Activated T-helper 17 cell treated with anti-CD3 and anti-CD28 coated beads, Interleukin-2, amount 50 U/mL, for 72 hours (primary cell): ENCODE results near the gene RRM2. TPM values are rescaled to one million over a fixed set of nuclear protein-coding genes. Genes with fewer than 3 reads are reported as not detected.
"Not testable (repeated sequence)": the region's sequence is repeated elsewhere in the genome, so short reads cannot be mapped to it uniquely, and the experiment has no call there.

Experiments
- ATAC-seq: fragments of 150-1000 bp; cut with Tn5 transposase; replicated peaks from 2 replicates; pipeline ENCODE4 v1.10.0; 2021; ENCODE audit warnings: mild to moderate bottlenecking, moderate library complexity
- H3K27ac Mint-ChIP-seq: one replicate; pipeline ENCODE4 v1.8.0; 2022; ENCODE audit warnings: mixed read lengths
- H3K27me3 Mint-ChIP-seq: one replicate; pipeline ENCODE4 v1.8.0; 2022; ENCODE audit warnings: mixed read lengths
- H3K36me3 Mint-ChIP-seq: one replicate; pipeline ENCODE4 v1.8.0; 2022; ENCODE audit warnings: low read depth, mild to moderate bottlenecking, mixed read lengths
- H3K4me1 Mint-ChIP-seq: one replicate; pipeline ENCODE4 v1.8.0; 2022; ENCODE audit warnings: mixed read lengths
- H3K4me3 Mint-ChIP-seq: one replicate; pipeline ENCODE4 v1.8.0; 2022; ENCODE audit warnings: mild to moderate bottlenecking, mixed read lengths
- H3K9me3 Mint-ChIP-seq: one replicate; pipeline ENCODE4 v1.8.0; 2022; ENCODE audit warnings: mixed read lengths
- total RNA-seq, 2 donors: library from RNA; stranded (reverse); gene quantifications; one replicate each; pipeline ENCODE4 v1.2.3, GENCODE V29; 2022

Gene RRM2
- total RNA-seq, 2 donors from 2014 or later: 515 to 567 TPM

DNA sequence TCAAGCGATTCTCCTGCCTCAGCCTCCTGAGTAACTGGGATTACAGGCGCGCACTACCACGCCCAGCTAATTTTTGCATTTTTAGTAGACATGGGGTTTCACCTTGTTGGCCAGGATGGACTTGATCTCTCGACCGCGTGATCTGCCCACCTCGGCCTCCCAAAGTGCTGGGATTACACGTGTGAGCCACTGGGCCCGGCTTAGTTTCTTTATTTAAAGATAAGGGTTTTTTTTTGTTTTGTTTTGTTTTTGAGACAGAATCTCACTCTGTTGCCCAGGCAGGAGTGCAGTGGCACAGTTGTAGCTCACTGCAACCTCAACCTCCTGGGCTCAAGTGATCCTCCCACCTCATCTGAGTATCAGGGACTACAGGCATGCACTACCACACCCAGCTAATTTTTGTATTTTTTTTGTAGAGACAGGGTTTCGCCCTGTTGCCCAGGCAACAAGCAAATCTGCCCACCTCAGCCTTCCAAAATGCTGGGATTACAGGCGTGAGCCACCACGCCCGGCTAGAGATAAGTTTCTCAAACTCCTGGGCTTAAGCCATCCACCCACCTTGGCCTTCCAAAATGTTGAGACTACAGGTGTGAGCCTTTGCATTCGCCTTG is 24.6 kb downstream of the RRM2 start:
- Mint-ChIP-seq H3K4me1 (peaks cover 11% of the 10 kb centered on the region), H3K36me3 (peaks cover 58% of the 10 kb centered on the region)
- H3K4me3 Mint-ChIP-seq, H3K9me3 Mint-ChIP-seq, ATAC-seq, H3K27ac Mint-ChIP-seq, H3K27me3 Mint-ChIP-seq: not testable (repeated sequence)

- H3K36me3 Mint-ChIP-seq: peaks cover 50% of the 10 kb centered on the region
- H3K4me1 Mint-ChIP-seq: peaks cover 11% of the 10 kb centered on the region
Observed at GRCh38 chr2:10148268-10148667, 25.7 kb downstream of the RRM2 start.

GRCh38 chr2:10149635-10150034 is 27.1 kb downstream of the RRM2 start:
- Mint-ChIP-seq H3K27ac (peak overlapping the region; percentile 11), H3K36me3 (peaks cover 46% of the 10 kb centered on the region), H3K4me1 (peaks cover 11% of the 10 kb centered on the region), H3K4me3 (no peak overlapping the region), H3K9me3 (no peaks in the 10 kb centered on the region), H3K27me3 (no peaks in the 10 kb centered on the region)
- ATAC-seq: no peak

More at GRCh38 chr2:10148268-10148667, 25.7 kb downstream of the RRM2 start:
- H3K27me3 Mint-ChIP-seq: no peaks in the 10 kb centered on the region
- H3K27ac Mint-ChIP-seq: no peak overlapping the region
- H3K4me3 Mint-ChIP-seq: no peak overlapping the region
- no peak for ATAC-seq
- no peaks in the 10 kb centered on the region for H3K9me3 Mint-ChIP-seq

DNA sequence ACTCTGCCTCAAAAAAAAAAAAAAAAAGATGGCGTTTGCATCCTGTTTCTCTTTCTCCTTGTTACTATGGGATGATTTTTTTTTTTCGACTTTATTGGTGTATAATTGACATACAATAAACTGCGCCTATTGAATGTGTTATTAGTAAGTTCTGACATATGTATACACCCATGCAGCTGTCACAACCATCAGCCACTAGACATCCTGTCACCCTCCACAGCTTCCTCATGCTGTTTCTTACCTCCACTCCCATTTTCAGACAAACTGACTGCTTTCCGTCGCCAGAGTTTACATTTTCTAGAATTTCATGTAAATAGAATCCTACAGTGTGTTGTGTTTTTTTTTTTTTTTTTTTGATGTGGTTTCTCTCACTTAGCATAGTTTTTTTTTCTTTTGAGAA is 27.9 kb downstream of the RRM2 start:
- no peak overlapping the region for H3K27ac Mint-ChIP-seq
- H3K4me3 Mint-ChIP-seq: peak overlapping the region; percentile 7
- H3K4me1 Mint-ChIP-seq: peaks cover 11% of the 10 kb centered on the region
- H3K27me3 Mint-ChIP-seq: no peaks in the 10 kb centered on the region
- H3K9me3 Mint-ChIP-seq: no peaks in the 10 kb centered on the region
- no peak for ATAC-seq
- H3K36me3 Mint-ChIP-seq: peaks cover 41% of the 10 kb centered on the region

GRCh38 chr2:10151462-10151861 is 28.9 kb downstream of the RRM2 start:
- H3K27me3 Mint-ChIP-seq: no peaks in the 10 kb centered on the region
- H3K36me3 Mint-ChIP-seq: peaks cover 41% of the 10 kb centered on the region
- ATAC-seq: no peak
- peaks cover 11% of the 10 kb centered on the region for H3K4me1 Mint-ChIP-seq
- no peak overlapping the region for H3K27ac Mint-ChIP-seq
- no peaks in the 10 kb centered on the region for H3K9me3 Mint-ChIP-seq
- no peak overlapping the region for H3K4me3 Mint-ChIP-seq

DNA sequence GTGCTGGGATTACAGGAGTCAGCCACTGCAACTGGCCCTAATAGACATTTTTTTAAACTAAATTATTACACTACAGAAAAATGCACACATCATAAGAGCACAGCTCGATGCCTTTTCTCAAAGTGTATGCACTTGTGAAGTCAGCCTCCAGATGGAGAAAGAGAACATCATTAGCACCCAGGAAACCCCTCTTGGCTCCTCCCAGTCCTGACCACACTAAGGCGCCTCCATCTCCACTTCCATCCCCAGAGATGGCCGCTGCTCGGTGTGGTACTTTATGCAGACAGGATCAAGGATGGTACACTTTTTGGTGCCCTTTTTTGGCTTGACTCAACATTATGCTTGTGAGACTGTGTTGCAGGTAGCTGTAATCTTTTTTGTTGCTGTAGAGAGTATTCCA is 34.8 kb downstream of the RRM2 start:
- Mint-ChIP-seq H3K27me3 (no peaks in the 10 kb centered on the region), H3K27ac (no peak overlapping the region), H3K9me3 (no peaks in the 10 kb centered on the region), H3K36me3 (peaks cover 10% of the 10 kb centered on the region), H3K4me1 (no peaks in the 10 kb centered on the region), H3K4me3 (no peak overlapping the region)
- no peak for ATAC-seq

GRCh38 chr2:10158681-10159080 is 36.1 kb downstream of the RRM2 start:
- Mint-ChIP-seq H3K27ac (no peak overlapping the region), H3K4me3 (no peak overlapping the region), H3K9me3 (no peaks in the 10 kb centered on the region), H3K4me1 (no peaks in the 10 kb centered on the region), H3K36me3 (peaks cover 3% of the 10 kb centered on the region), H3K27me3 (no peaks in the 10 kb centered on the region)
- ATAC-seq: no peak

- Mint-ChIP-seq H3K4me1 (no peaks in the 10 kb centered on the region), H3K27me3 (no peaks in the 10 kb centered on the region), H3K36me3 (no peaks in the 10 kb centered on the region), H3K27ac (no peak overlapping the region), H3K4me3 (no peak overlapping the region), H3K9me3 (no peaks in the 10 kb centered on the region)
- no peak for ATAC-seq
Observed at GRCh38 chr2:10159086-10159485, 36.5 kb downstream of the RRM2 start.

GRCh38 chr2:10159581-10160131 is 37.1 kb downstream of the RRM2 start:
- Mint-ChIP-seq H3K36me3 (no peaks in the 10 kb centered on the region), H3K27me3 (no peaks in the 10 kb centered on the region), H3K4me1 (no peaks in the 10 kb centered on the region), H3K9me3 (no peaks in the 10 kb centered on the region), H3K27ac (no peak overlapping the region), H3K4me3 (no peak overlapping the region)
- no peak for ATAC-seq

GRCh38 chr2:10160203-10160955 is 37.8 kb downstream of the RRM2 start:
- Mint-ChIP-seq H3K9me3 (no peaks in the 10 kb centered on the region), H3K36me3 (no peaks in the 10 kb centered on the region), H3K4me1 (no peaks in the 10 kb centered on the region), H3K4me3 (no peak overlapping the region), H3K27ac (no peak overlapping the region), H3K27me3 (no peaks in the 10 kb centered on the region)
- no peak for ATAC-seq

DNA sequence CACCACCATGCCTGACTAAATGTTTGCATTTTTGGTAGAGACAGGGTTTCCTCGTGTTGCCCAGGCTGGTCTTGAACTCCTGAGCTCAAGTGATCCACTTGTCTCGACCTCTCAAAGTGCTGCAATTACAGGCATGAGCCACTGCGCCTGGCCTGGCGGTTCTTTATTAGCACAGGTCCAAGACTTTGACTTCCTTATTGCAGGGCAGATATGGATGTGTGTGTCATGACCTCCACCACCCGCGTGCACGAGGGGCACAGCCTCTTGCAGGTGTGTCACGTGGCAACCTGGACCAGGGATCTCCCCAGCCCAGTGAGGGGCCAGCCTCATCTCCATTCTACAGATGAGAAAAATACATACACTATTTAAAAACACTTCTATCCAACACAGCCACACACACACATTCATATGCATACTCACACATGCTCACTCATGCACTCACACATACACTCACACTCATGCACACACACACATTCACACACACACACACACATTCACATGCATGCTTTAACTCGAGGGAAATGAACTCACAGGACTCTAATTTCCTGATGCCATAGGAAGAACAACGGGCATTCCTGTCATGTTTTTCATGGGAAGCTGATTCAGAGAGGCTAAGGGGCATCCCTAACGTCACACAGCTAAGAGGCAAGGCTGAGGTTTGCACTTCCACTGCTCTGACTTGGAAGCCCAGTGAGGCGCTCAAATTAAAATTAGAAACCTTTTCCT is 38.8 kb downstream of the RRM2 start:
- no peaks in the 10 kb centered on the region for H3K4me1 Mint-ChIP-seq
- no peaks in the 10 kb centered on the region for H3K9me3 Mint-ChIP-seq
- H3K36me3 Mint-ChIP-seq: no peaks in the 10 kb centered on the region
- H3K4me3 Mint-ChIP-seq: no peak overlapping the region
- H3K27me3 Mint-ChIP-seq: no peaks in the 10 kb centered on the region
- ATAC-seq: no peak
- no peak overlapping the region for H3K27ac Mint-ChIP-seq

DNA sequence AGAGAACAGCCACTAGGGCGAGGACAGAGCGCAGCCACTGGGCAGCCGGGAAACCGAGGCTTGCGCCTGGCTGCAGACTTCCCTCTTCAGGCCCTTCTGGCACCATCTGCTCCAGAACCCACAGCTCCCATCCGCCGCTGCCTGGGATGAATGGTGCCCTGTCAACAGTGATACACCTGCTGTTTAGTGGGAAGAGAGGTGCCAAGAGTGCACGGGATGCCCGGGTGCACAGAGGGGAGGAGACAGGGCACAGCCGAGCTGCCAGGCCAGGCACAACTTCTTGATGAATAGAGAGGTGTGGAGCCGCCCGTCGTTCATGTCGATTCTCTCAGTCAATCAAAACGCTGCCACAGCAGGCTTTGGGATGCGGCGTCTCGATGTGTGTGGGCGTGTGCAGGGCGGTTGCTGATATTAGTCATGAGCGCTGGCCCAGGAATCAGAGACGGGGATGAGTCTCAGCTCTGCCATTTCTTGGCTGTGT is 39.5 kb downstream of the RRM2 start:
- H3K27me3 Mint-ChIP-seq: no peaks in the 10 kb centered on the region
- peak; percentile 88 for ATAC-seq
- no peak overlapping the region for H3K4me3 Mint-ChIP-seq
- no peaks in the 10 kb centered on the region for H3K36me3 Mint-ChIP-seq
- no peak overlapping the region for H3K27ac Mint-ChIP-seq
- H3K4me1 Mint-ChIP-seq: no peaks in the 10 kb centered on the region
- no peaks in the 10 kb centered on the region for H3K9me3 Mint-ChIP-seq

DNA sequence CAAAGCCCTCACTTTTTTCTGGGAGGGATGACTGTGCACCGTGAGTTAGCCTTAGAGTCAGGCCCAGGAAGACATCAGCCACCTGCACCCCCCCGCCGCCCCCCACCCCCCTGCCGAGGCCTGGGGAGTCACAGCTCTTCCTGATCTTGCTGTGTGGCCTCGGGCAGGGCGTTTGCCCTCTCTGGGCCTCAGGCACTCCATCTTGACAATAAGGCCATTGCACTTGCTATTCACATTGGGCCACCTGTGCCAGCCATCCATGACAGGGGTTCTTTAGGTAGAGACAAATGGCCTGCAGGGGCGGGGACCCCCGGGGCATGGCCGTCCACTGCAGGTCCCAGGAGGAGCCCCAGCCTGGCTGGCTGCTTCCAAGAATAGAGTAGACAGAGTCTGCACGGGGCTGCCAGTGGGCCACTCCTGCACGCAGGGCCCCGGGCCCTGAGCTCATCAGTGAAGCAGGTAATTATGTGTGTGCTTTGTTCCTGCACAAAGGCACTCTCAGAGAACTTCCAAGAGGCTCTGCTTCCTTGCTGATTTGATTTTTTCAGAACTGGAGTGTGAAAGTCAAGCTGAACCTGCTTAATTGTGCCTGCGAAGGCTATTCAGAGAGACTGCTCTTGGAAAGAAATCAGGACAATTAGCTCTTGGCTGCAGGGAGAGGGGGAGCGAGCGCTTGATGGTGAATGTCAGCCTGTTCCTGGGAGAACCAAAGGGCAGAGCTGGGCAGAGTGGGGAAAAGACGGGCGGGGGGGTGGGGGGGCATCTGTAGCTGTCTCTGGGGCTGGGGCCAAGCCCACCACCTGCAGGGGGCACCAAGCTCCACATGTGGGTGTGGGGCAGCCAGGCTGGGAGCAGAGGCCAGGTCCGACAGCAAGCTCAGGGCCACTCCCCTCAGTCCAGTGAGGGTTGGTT is 40.3 kb downstream of the RRM2 start:
- Mint-ChIP-seq H3K27me3 (no peaks in the 10 kb centered on the region), H3K27ac (no peak overlapping the region), H3K9me3 (no peaks in the 10 kb centered on the region), H3K36me3 (no peaks in the 10 kb centered on the region), H3K4me3 (no peak overlapping the region), H3K4me1 (no peaks in the 10 kb centered on the region)
- peak; percentile 11 for ATAC-seq
